ENCODE data around the gene RAB33B.

The RAB33B gene

GRCh38 chr4:139476363-139476762 is 22.4 kb downstream of the RAB33B start:
- no peak overlapping the region for H3K27ac ChIP-seq
- DNase-seq (ENCODE audit: low spot score) = no peak
- no peak for TF ChIP-seq CTCF (IDR thresholded peaks at IDR 0.05)
- H3K4me3 ChIP-seq = no peak overlapping the region

- H3K4me3 ChIP-seq = no peak overlapping the region
- H3K27ac ChIP-seq = no peak overlapping the region
- no peak for TF ChIP-seq CTCF (IDR thresholded peaks at IDR 0.05)
- no peak for DNase-seq (ENCODE audit: low spot score)
Observed at GRCh38 chr4:139481465-139481864, 27.5 kb downstream of the RAB33B start.

GRCh38 chr4:139483000-139483399 is 29.1 kb downstream of the RAB33B start:
- no peak for TF ChIP-seq CTCF (IDR thresholded peaks at IDR 0.05)
- Histone ChIP-seq H3K27ac (no peak overlapping the region), H3K4me3 (no peak overlapping the region)
- DNase-seq (ENCODE audit: low spot score) = no peak

GRCh38 chr4:139484783-139485311 is 30.9 kb downstream of the RAB33B start:
- DNase-seq (ENCODE audit: low spot score) = no peak
- no peak for TF ChIP-seq CTCF (IDR thresholded peaks at IDR 0.05)
- Histone ChIP-seq H3K4me3 (no peak overlapping the region), H3K27ac (no peak overlapping the region)

- Histone ChIP-seq H3K4me3 (no peak overlapping the region), H3K27ac (no peak overlapping the region)
- no peak for TF ChIP-seq CTCF (IDR thresholded peaks at IDR 0.05)
- no peak for DNase-seq (ENCODE audit: low spot score)
Observed at GRCh38 chr4:139488442-139488841, 34.5 kb downstream of the RAB33B start.

- H3K27ac ChIP-seq = no peak overlapping the region
- H3K4me3 ChIP-seq = no peak overlapping the region
- no peak for DNase-seq (ENCODE audit: low spot score)
- no peak for TF ChIP-seq CTCF (IDR thresholded peaks at IDR 0.05)
Observed at GRCh38 chr4:139489638-139490037, 35.7 kb downstream of the RAB33B start.

GRCh38 chr4:139492429-139492828 is 38.5 kb downstream of the RAB33B start:
- no peak for TF ChIP-seq CTCF (IDR thresholded peaks at IDR 0.05)
- Histone ChIP-seq H3K4me3 (no peak overlapping the region), H3K27ac (no peak overlapping the region)
- DNase-seq (ENCODE audit: low spot score) = no peak
